Measurements from ENCODE around the gene MED12.
A peak's percentile ranks its signal among the peaks of the same experiment; 100 is the strongest.

Gene MED12

DNA sequence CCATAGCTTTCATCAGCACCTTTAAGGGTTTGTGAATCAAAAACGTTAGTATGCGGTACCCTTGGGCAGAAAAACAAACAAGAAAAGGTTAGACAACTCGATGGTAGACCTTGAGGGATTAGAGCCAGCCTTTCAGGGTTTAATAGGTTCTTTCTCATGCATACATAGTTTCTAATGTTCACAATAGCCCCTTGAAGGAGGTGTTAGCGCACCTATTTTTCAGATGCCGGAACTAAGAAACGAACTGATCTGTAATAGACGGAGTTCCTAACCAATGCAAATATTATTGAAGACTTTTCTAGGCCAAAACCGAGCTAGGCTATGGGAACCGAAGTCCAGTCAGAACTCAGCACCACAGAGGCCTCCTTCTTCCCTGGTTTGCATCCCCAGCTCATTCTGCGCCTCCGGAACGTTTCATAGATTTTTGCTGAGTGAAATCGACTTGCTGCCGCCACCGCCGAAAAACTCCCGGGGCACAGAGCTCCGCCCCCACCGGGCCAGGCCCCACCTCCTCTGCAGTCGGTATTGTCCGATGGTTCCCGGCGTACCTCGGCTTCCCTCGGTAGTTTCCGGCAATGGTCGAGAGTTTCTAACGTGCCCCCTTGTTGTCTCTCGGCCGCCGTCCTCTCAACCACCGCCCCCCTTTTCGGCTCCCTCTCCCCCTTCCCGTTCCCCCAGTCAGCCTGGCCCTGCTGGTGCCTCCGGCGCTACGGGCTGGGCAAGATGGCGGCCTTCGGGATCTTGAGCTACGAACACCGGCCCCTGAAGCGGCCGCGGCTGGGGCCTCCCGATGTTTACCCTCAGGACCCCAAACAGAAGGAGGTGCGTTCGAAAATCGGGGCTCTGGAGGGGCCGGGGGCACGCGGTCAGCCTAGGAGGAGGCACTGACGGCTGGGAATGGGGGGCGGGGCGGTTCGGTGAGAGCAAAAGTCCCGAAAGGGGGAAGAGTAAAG is at the start of gene MED12:
TSS of gene MED12 (plus strand) at position 565 of the 953 bp plus-strand sequence. CDS start at position 724, 159 bp downstream.
- no peak for DNase-seq

DNA sequence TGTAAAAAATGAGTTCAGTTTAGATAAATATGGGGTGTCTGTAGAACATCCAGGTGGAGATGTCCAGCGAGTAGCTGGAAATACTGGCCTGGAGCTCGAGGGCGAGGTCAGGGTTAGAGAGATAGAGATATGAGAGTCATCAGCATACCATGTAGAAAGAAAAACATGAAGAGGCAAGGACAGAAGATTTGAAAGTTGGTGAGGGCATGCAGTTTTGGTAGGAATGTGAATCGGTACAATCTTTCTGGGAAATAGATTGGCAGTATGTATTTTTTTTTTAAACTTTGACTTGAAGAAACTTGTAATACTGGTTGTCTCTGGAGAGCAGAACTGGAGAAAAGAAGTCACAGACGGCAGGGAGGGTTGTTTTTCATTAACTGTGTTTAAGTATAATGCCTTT is 47.9 kb upstream of the MED12 start:
- DNase-seq = no peak

DNA sequence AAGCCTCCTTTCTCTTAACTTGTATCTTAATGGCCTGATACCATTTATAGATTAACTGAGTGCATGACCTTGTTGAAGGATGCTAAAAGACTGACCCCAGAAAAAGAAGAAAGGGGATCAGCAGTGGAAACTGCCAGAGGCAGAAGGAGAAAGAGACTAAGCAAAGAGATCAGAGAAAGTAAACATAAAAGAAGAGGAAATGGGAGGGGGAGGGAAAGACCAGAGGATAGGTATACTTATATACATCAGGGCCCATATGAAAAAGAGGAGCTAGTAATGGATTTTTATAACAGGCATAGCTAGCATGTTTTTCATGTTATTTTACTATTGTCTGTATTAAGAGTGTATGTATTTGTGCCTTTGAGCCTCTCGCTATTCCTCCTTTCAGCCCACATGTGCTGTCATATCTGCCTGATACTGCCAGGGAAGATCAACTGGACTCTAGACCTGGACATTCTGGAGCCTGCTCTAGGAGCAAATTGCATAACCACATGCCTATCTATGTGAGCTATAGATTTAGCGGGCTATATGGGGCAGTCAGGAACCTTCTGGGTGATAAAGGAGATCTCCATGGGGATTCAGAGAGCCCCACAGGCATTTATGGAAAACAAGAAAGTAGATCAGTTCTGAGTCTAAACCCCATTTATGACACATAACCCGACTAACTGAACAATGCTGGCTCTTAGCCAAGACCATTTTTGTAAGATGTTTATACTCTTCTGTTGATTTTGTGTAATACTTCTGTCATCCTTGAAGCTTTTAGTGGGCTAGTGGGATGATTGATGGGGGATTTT is 36.9 kb upstream of the MED12 start:
- no peak for DNase-seq

DNA sequence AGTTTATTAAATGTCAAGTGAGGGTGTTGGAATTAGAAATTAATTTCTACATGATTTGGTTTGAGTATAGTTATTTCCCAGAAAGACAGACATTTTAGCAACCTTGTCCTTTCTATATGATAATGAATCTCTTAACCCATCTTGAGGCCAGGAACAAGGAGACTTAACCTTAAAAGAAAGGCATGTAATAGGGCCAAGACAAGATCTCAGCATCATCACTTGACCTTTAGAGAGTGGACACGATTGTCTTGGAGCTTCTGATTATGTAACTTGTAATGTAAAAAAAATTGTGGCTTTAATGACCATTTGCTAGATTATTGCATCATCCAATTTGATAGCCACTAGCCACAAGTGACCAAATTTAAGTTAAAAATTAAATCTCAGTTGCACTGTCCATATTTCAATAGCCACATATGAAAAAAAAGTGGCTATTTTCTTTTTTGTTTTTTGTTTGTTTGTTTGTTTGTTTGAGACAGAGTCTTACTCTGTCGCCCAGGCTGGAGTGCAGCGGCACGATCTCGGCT is 36.2 kb upstream of the MED12 start:
- no peak for DNase-seq

DNA sequence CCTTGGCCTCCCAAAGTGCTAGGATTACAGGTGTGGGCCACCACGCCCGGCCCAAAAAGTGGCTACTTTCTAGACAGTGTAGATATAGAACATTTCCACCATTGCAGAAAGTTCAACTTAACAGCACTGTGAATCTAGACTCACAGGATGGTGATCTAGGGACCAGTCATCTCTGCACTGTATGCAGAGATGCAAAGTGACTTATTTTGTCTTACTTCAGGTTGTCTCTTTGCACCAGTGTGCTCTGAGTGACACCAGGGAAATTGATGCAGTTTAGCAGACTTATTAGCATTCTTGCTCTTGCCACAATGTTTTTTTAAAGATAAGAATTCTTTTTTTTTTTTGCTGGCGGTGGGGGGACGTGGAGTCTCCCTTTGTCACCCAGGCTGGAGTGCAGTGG is 35.6 kb upstream of the MED12 start:
- DNase-seq = no peak

DNA sequence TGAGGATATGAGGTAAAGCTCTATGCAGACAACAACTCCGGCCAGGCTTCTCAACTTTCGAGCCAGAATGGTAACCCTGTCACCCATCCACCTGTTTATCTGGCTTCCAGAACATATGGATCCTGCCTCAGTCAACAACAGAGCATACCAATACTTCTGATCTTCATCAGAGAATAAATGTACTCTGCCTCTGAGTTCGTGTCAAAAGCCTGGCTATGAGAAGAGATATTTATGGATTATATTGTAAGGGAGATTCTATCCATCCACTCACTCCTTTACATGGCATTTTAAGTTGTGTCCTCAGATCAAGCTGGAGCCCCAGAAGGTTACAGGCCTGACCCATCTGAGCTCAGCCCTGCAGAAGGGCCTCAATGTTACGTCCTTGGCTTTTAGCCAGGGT is 32.5 kb upstream of the MED12 start:
- no peak for DNase-seq

DNA sequence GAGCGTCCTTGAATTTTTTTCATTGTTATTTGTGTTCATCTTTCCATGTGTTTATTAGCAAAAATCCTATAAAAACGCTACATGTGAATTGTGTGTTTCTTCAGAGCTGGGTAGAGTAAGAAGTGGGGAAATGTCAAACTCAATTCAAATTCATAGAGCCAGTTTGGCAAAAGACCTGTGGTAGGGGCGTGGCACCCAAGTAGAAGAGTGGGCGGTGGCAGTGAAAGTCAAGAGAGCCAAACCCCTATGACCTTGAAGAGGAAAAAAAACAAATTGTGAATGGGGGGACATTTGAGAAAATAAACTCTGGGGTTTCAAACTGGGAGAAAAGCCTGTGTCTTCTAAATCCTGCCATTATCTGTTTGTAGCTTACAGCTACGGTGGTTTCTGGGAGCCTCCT is 27.1 kb upstream of the MED12 start:
- no peak for DNase-seq

DNA sequence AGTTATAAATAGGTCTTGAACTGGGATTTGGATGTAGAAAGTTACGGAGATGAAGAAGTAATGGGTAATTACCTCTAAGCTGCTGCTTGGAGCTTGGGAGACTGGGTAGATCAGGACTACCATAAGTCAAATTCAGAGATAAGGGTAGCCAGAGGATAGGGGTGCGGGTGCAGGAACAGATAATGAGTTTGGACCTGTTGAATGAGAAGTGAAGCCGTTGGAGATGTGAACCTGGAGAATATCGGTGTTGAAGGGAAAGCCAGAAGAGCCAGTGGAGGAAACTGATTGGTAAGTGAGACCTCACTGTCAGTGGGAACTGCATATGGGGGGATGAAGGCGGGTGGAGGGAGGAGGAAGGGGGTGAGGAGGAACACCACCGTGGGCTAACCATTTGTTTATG is 23.4 kb upstream of the MED12 start:
- DNase-seq = no peak

DNA sequence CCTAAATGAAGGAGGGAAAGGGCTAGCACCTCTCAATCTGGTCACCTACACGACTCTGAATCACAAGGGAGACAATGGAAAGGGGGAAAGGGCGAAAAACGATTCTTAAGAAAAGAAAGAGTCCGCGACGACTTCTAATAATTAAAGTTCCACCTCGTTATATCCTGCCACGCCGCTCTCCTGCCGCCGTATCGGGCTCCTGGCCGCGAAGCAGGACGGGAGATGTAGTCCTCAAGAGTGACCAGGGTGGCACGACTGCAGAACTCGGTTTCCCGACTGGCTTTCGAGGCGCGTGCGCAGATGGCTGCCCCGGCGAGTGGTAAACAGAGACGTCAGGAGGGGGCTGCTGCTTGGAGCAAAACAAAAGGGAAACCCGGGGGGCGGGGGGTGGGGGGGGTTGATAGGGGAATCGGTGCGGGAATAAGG is 22.8 kb upstream of the MED12 start, which contains the start of gene FOXO4:
TSS of gene FOXO4 (plus strand) at position 297 of the 426 bp plus-strand sequence. CDS start 678 bp downstream, outside the sequence.
- DNase-seq = peak; percentile 11

DNA sequence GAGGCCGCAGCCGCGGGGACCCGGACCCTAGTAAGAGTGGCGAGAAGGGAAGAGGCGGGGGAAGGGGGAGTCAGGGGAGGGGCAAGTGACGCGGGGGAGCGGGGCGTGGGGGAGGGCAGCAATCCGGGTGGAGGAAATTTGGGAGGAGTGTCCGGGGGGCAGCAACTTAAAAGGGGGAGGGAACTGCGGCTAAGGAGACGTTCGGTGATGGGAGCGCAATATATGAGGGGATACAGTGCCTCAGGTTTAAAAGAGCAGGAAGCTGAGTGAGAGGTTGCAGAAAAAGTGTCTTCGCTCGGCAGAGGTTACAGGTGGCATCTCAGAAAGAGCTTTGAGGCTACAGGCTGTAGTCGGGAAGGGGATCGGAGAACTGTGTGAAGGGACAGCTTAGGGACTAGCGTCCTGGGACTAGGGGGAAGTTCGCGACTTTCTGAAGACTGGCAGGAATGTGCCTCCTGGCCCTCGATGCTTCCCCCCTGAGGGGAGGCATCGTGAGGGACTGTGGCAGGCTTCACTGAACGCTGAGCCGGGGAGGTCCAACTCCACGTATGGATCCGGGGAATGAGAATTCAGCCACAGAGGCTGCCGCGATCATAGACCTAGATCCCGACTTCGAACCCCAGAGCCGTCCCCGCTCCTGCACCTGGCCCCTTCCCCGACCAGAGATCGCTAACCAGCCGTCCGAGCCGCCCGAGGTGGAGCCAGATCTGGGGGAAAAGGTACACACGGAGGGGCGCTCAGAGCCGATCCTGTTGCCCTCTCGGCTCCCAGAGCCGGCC is 22.2 kb upstream of the MED12 start:
- no peak for DNase-seq

DNA sequence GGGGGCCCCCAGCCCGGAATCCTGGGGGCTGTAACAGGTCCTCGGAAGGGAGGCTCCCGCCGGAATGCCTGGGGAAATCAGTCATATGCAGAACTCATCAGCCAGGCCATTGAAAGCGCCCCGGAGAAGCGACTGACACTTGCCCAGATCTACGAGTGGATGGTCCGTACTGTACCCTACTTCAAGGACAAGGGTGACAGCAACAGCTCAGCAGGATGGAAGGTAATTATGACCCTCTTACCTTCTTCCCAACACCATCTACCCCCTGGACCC is 21.7 kb upstream of the MED12 start:
- no peak for DNase-seq

DNA sequence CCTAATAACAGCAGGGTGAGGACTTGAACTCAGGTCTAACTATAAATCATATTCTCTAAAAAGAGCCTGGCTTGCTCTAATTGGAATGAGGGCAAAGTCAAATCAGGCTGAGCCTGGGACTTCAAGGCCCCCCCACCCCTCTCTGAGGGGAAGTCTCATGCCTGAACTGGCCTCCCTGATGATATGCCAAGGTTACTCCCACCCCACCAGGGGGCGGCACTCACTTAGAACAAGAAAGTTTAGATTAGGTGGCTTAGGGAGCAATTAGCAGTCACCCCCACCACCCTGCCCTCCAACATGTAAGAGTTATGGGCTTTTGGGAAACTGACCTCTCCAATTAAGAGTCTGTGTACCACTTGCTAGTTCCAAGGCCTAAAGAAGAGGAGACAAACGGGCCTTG is 20.1 kb upstream of the MED12 start:
- DNase-seq = no peak

DNA sequence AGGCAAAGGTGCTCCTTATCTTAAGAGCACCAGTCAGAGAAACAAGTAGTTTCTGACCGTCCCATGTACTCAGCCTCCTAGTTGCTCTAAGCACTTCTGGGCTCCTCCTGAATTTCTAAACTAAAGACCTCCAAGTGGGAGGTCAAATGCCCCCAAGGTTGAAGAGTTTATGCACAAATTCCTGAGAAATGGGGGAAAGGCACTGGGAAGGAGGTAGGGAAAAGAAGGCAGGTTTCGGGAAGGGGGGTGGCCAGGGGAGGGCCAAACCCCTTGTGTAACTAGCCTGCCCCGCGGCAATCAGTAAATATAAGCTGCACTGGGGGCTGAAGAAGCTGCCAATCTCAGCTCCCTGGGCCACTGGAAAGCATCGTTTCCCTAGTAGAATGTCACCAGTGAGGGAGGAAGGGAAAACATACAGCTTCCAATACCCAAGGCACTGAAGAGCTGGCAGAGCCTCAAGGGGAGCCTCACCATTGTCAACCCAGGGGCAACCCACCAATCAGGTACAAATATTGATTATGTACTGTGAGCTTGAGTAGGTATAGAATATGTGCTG is 19.4 kb upstream of the MED12 start:
- no peak for DNase-seq

DNA sequence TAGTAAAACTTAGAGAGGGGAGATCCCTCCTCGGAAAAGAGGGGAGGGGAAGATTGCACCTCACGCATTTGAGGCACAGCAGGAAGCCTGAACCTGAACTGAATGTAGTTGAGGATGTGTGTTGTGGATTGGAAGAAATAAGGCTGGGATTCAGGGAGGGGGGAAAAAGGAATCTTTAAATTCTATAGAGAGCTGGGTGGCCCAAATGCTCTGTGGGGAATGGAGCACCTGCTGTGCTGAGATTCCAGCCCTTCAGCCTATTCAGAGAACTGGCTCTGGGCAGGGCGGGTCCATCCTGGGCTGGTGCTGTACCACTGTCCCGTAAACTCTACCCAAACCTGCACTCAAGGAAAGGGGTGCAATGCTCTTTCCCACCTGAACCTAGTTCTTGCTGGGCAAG is 18.7 kb upstream of the MED12 start:
- DNase-seq = no peak

DNA sequence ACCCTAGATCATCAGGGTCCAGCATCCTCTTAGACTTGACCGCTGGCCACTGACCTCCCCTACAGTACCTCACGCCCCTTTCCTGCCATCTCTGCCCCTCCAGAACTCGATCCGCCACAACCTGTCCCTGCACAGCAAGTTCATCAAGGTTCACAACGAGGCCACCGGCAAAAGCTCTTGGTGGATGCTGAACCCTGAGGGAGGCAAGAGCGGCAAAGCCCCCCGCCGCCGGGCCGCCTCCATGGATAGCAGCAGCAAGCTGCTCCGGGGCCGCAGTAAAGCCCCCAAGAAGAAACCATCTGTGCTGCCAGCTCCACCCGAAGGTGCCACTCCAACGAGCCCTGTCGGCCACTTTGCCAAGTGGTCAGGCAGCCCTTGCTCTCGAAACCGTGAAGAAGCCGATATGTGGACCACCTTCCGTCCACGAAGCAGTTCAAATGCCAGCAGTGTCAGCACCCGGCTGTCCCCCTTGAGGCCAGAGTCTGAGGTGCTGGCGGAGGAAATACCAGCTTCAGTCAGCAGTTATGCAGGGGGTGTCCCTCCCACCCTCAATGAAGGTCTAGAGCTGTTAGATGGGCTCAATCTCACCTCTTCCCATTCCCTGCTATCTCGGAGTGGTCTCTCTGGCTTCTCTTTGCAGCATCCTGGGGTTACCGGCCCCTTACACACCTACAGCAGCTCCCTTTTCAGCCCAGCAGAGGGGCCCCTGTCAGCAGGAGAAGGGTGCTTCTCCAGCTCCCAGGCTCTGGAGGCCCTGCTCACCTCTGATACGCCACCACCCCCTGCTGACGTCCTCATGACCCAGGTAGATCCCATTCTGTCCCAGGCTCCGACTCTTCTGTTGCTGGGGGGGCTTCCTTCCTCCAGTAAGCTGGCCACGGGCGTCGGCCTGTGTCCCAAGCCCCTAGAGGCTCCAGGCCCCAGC is 17.6 kb upstream of the MED12 start:
- DNase-seq = no peak

DNA sequence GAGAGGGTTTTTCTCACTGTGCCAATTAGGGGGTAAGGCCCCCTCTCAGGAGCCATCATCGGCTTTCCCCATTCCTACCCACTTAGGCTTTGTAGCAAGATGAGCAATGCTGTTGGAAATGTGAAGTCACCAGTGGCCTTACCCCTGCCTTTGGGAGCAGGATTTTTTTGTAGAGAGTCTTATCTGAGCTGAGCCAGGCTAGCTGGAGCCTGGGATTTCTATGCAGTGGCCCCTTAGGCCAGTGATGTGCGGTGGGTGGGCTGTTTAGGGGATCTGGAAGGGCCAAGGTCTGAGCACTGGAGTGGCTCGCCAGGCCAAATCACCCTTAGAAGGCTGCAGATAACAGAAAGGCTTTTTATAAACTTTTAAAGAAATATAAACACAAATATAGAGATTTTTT is 16.1 kb upstream of the MED12 start:
- no peak for DNase-seq

DNA sequence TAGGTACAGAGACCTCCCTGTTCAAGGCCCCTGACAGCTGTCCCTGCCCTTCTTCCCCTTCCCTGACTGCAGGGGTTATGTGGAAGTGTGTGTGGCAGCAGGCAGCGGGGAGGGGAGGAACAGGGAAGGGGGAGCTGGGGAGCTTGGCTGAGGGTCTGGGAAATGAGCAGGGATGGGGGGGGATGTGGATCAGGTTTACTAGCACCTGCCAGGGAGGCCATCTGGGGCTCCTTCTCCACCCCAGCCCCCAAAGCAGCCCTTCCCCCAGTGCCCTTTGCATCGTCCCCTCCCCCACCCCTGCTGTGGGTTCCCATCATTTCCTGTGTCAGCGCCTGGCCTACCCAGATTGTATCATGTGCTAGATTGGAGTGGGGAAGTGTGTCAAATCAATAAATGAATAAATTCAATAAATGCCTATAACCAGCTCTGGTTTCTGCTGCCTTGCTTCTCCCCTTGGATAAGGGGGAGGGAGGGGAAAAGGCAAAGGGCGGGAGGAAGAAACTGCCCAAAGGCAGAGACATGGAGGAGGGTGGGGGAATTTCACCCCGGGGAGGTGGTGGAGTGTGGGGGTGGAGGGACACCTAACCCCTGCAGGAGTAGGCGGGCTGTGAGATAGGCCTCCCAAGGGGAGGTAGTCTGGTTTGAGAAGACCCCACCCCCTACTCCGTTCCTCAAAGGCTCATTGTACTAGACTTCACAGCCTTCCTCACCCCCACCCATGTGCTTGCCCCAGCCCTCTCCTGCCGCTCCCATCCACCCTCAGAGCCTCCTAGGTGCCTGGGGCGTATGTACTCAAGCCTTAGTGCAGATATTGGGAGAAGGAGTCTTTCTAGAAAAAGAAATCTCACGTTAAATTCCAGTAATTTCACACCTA is 15.0 kb upstream of the MED12 start:
- DNase-seq = no peak

DNA sequence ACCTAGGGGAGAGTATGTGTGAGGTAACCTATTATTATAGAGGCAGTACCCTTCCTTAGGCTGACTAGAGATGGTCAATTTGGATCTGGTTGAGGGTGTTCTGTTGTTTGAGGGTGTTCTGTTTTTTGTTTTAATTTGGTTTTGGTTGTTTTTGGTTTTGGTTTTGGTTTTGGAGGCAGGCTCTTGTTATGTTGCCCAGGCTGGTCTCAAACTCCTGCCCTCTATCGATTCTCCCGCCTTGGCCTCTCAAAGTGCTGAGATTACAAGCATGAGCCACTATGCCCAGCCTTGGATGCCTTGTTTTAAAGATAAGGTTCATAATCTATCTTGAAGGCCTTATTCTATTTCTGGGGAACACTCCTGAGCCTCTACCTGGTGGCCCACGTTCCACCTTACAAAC is 12.8 kb upstream of the MED12 start:
- no peak for DNase-seq

DNA sequence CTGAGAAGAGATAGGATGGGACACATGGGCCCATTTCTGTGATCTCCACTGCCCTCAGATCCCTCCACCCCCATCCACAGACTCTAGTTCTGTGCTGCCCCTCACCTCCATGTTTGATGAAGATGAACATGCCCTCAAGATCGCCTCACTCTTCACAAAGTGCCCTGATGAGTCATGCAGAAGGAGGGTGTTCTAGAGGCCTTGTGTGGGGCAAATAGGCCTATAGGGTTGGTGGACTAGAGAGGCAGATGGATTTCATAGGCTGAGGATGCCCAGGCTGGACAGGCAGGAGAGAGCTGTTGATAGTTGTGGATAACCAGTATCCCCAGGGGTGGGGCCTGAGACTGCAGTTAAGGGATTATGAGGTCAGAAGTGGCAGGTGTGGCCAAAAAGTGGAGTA is 12.0 kb upstream of the MED12 start, which contains the start of gene CXorf65:
TSS of gene CXorf65 (minus strand) at position 314 of the 400 bp plus-strand sequence. CDS start at position 130, 184 bp downstream.
- no peak for DNase-seq

DNA sequence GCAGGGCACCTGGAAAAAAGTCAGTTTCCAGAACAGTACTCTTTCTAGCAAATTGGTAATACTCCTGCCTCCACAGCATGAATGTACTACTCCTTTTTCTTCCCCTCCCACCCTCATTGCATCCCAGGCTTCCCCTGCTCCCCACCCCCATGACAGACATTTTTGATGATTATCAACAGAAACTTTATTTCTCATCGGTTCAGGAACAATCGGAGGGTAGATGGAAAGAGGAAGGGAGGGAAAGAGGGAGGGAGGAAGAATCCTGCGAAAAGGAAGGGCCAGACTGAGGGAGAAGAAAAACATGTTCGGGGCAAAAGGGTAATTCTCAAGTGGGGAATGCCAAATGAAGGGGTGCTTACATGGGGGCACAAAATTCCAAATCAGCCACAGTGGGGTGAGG is 11.2 kb upstream of the MED12 start:
- no peak for DNase-seq
